HG02623 (cell line): ENCODE results near the gene FHIP2A.
"Not testable (repeated sequence)": the region's sequence is repeated elsewhere in the genome, so short reads cannot be mapped to it uniquely, and the experiment has no call there.

Experiments
- ATAC-seq: cut with Tn5 transposase; IDR thresholded peaks from one replicate; pipeline ENCODE4 v1.9.1; 2021; ENCODE audit warnings: moderate library complexity; ENCODE audit not compliant: unreplicated experiment

The FHIP2A gene

GRCh38 chr10:114811862-114812261, 9.7 kb upstream of the FHIP2A start:
- no peak for ATAC-seq

GRCh38 chr10:114815791-114816190, 5.8 kb upstream of the FHIP2A start:
- ATAC-seq, result no peak

GRCh38 chr10:114816308-114816707, 5.3 kb upstream of the FHIP2A start:
- ATAC-seq, result no peak

DNA sequence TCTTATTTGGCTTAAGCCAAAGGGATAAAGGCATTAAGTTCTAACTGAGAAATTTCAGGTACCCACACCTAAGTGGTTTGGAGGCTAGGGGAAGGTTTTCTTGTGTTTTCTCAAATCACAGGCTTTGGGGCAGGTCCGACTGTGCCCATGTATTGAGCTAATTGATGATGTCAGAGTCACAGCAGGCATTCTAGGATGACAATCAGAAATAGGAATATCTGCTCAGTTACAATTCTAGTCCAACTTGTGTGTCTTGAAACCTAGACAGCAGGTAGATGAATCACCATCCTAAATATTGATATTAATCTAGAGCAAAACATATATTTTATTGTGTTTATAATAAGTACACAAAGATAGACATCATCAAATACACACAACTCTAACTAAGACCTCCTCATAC, 2.3 kb upstream of the FHIP2A start:
- ATAC-seq, result no peak

DNA sequence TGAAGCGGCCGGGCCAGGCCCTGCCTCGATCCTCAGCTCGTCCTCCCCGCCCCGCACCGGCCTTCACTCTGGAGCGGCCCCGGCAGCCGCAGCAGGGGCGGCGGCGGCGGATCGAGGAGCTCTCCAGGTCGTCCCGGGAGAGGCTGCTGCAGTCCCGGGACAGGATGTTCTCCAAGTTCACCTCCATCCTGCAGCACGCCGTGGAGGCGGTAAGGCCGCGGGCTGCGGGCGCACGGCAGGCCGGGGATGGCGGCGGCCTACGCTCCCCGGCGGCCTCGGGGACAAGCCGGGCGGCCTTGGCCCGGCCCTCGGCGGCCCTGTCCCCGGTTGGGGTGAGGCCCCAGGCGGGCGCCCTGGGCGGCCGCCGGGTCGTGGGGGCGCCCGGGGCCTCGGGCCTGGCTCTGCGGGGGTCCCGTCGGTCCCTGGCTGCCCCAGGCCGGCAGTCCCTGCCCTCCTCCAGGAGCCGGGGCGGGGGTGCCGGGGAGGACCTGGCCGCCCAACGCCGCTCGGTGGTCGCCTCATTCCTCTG, 399 bp downstream of the FHIP2A start:
- peak; percentile 36 for ATAC-seq

- ATAC-seq, result peak; percentile 17
Measured at GRCh38 chr10:114822444-114823076, 980 bp downstream of the FHIP2A start.

DNA sequence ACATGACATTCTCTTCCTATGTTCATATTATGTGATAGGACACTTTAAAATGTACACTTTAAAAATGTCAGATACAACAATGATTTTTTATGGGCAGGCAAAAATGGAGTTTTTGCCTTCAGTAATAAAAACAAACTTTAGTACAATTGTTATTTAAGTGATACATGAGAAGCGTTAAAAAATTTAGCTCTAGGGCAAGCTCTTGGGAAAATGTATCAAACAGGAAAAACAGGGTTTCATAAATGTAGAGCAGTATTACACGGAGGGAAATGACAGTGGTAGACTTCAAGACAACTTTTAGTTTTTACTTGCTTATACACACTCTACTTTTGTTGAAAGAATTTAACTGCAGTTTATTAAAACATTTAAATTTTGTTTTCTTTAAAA, 1.5 kb downstream of the FHIP2A start:
- no peak for ATAC-seq

DNA sequence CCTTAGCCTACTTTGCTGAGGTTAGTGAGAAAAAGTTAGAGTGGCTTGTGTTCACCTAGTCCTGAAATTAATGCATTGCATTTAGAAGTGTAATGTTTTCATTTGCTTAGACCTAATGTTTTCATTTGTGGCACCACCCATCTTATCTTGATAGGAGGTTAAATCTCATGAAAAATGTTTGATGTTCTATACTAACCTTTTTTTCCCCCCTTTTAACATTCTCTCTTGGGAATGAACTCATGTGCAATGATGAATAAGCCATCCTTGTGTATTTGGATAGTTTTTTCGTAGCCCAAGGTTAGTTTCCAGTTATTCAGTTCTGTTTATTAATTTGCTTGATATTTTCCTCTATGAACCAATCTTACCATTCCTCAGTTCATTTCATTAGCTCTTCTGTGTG, 2.8 kb downstream of the FHIP2A start:
- no peak for ATAC-seq

- peak; percentile 39 for ATAC-seq
Measured at GRCh38 chr10:114825513-114826253, 4.1 kb downstream of the FHIP2A start.

GRCh38 chr10:114829160-114829909, 7.8 kb downstream of the FHIP2A start:
- ATAC-seq, result no peak

DNA sequence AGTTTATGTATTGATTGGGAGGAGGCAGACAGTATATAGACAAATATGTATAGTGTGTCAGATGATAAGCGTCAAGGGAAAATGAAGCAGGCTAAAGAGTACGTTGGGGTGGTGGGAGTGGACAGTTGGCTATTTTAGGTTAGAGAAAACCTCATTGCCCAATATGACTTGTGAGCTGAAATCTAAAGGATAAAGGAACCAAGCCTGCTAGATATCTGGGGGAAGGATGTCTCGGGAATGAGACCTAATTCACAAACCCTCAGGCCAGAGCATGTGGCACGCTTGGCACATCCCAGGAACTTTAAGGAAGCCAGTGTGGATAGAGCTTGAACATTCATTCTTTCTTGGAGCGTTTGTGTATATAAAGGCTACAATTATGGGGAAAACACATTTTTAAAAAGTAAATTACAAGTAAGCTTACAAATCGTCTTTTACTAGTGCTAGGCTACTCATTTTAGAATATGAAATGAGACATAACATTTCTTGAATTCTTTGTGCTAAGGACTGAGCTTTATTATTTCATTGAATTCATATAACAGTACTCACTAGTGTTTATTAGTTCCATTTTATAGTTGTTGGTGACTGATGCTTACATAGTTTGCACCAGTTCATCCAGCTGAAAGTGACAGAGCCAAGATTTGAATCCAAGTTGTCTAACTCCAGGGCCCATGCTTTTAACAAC, 9.7 kb downstream of the FHIP2A start:
- no peak for ATAC-seq

- ATAC-seq, result no peak
Measured at GRCh38 chr10:114837690-114838089, 16.1 kb downstream of the FHIP2A start.

DNA sequence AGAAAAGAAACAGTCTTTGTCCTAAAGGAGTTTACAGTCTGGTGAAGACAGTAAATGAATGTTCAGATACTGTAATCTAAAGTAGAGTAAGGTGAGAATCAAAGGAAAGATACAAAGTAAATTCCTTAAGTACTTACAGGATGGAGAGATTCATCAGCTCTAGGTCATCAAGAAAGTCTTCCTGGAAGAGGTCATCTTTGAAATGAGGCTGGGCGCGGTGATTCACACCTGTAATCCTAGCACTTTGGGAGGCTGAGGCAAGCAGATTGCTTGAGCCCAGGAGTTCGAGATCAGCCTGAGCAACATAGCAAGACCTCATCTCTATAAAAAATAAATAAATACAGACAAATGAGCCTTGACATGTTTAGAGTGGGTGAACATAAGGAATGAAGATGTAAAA, 18.3 kb downstream of the FHIP2A start:
- no peak for ATAC-seq

DNA sequence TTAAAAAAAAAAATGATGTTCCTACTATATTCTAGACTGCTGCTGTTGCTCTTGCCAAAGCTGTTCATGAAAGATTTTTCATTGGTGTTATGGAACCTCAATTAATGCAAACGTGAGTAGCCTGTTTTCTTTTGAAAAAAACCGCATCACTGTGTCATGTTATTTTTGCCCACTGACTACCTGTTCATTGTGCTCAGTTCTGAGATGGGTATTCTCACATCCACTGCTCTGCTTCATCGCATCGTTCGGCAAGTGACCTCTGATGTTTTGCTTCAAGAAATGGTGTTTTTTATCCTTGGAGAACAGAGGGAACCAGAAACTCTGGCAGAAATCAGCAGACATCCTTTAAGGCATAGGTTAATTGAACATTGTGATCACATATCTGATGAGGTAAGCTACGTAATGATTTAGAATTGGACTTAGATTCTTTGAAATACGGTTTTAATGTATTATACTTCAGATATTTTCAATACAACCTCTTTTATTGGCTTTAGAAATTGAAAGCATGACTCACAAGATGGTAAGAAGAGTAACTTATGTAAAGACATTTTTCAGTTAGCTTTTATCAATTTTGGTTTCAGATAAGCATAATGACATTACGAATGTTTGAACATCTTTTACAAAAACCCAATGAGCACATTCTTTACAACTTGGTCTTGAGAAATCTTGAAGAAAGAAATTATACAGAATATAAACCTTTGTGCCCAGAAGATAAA, 24.6 kb downstream of the FHIP2A start:
- ATAC-seq, result no peak

DNA sequence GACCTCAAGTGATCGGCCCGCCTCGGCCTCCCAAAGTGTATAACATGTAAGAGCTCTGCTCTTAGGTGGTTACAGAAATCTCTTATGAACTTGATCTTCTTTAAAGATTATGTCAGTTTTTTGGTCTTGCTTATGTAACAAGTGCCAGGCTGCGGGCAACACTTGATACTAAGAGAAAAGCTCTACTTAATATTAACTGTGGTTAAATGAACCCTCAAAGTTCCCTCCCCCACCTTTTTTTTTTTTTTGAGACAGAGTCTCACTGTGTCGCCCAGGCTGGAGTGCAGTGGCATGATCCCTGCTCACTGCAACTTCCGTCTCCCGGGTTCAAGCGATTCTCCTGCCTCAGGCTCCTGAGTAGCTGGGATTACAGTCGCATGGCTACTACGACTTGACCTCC, 25.9 kb downstream of the FHIP2A start:
- ATAC-seq, result not testable (repeated sequence)

- ATAC-seq, result no peak
Measured at GRCh38 chr10:114849674-114850073, 28.1 kb downstream of the FHIP2A start.

DNA sequence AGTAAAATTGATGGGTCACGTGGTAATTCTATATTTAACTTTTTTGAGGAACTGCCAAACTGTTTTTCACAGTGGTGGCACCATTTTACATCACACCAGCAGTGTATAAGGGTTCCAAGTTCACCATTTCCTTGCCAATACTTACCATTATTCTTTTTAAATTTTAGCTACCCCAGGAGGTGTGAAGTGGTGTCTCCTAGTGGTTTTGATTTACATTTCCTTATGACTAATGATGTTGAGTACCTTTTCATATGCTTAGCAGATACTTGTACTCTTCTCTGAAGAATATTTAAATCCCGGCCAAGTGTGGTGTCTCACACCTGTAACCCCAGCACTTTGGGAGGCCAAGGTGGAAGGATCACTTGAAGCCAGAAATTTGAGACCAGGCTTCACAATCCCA, 28.5 kb downstream of the FHIP2A start:
- ATAC-seq, result no peak

DNA sequence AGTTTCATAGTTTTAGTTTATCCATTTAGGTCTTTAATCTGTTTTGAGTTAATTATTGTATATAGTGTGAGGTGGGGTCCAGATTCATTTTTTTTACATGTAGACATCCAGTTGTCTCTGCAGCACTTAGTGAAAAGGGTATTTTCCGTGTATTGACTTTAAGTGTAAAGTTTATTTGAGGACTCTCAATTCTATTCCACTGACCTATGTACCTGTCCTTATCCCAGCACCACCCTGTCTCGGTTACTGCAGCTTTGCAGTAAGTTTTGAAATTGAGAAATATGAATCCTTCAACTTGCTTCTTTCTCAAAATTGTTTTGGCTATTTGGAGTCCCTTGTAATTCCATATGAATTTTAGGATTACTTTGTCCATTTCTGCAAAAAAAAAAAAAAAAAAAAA, 29.8 kb downstream of the FHIP2A start:
- no peak for ATAC-seq

DNA sequence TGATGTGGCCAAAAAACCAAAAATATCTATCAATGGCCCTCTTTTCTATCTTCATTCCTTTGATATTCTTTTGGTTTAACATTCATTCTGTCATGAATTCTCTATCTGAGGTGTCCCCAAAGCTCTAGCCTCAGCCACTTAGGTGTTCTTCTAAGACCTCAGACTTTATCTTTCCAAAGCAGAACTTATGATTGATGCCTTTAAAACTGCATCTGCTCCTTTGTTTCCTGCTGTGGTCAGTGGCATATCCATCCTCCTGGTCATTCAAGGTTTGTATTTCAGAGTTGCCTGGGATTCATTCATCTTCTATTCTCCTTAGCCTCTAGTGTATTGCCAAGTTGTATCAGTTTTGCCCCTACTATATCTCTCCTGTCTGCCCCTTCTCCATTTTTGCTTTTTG, 30.6 kb downstream of the FHIP2A start:
- ATAC-seq, result no peak

GRCh38 chr10:114854906-114855305, 33.3 kb downstream of the FHIP2A start:
- ATAC-seq, result no peak
